ENCODE results near the gene ATRIP.

DNA sequence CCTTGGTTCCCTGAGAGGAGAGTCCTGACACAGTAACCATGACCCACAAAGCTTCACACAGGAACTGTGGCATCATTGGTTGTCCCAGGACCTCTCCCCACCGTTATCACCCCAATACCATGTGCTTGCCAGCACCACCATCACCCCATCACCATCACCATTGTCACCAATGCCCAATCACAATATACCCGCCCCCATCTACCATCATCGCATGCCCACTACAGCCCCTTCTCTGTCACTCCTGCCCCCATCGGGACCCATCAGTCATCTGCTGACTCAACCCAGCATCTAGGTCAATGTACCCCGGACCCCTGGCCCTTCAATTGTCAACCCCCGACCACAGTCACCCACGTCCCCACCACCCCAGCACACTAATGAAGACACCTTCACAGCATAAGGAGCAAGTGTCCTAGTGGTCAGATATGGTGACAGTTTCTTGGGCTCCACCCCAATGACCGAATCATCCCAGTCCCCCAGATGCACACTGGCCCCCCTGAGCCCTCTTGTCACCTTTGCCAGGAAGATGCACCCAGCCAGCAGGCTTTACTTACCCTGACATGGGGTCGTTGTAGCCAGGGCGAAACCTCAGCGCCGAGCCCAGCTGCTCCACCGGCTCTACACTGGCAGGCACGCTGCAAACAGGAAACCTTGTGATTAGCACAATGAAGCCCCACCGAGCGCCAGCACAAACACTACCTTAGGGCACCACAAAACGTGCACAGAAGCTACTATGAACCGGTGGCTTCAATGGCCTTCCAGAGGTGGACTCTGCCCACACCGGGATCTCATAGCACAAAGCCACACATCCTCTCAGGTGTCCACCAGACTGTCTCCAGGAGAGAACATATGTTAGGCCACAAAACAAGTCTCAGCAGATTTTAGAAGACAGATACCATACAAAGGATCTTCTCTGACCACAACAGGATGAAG is 32.4 kb downstream of the ATRIP start:
- TF ChIP-seq, protein P1, sequence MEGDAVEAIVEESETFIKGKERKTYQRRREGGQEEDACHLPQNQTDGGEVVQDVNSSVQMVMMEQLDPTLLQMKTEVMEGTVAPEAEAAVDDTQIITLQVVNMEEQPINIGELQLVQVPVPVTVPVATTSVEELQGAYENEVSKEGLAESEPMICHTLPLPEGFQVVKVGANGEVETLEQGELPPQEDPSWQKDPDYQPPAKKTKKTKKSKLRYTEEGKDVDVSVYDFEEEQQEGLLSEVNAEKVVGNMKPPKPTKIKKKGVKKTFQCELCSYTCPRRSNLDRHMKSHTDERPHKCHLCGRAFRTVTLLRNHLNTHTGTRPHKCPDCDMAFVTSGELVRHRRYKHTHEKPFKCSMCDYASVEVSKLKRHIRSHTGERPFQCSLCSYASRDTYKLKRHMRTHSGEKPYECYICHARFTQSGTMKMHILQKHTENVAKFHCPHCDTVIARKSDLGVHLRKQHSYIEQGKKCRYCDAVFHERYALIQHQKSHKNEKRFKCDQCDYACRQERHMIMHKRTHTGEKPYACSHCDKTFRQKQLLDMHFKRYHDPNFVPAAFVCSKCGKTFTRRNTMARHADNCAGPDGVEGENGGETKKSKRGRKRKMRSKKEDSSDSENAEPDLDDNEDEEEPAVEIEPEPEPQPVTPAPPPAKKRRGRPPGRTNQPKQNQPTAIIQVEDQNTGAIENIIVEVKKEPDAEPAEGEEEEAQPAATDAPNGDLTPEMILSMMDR (IDR thresholded peaks at IDR 0.05; ENCODE audit: low read depth, low read length, missing input control): no peak
- TF ChIP-seq, protein P2, sequence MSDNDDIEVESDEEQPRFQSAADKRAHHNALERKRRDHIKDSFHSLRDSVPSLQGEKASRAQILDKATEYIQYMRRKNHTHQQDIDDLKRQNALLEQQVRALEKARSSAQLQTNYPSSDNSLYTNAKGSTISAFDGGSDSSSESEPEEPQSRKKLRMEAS (IDR thresholded peaks at IDR 0.05): no peak
- TF ChIP-seq, protein P3, sequence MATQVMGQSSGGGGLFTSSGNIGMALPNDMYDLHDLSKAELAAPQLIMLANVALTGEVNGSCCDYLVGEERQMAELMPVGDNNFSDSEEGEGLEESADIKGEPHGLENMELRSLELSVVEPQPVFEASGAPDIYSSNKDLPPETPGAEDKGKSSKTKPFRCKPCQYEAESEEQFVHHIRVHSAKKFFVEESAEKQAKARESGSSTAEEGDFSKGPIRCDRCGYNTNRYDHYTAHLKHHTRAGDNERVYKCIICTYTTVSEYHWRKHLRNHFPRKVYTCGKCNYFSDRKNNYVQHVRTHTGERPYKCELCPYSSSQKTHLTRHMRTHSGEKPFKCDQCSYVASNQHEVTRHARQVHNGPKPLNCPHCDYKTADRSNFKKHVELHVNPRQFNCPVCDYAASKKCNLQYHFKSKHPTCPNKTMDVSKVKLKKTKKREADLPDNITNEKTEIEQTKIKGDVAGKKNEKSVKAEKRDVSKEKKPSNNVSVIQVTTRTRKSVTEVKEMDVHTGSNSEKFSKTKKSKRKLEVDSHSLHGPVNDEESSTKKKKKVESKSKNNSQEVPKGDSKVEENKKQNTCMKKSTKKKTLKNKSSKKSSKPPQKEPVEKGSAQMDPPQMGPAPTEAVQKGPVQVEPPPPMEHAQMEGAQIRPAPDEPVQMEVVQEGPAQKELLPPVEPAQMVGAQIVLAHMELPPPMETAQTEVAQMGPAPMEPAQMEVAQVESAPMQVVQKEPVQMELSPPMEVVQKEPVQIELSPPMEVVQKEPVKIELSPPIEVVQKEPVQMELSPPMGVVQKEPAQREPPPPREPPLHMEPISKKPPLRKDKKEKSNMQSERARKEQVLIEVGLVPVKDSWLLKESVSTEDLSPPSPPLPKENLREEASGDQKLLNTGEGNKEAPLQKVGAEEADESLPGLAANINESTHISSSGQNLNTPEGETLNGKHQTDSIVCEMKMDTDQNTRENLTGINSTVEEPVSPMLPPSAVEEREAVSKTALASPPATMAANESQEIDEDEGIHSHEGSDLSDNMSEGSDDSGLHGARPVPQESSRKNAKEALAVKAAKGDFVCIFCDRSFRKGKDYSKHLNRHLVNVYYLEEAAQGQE (IDR thresholded peaks at IDR 0.05): no peak

Data from liver (tissue), 2 donors.